CD4-positive, alpha-beta T cell treated with Interleukin-15 for 1 hour (primary cell): Measurements from ENCODE around the gene NUDT16.
A peak's percentile ranks its signal among the peaks of the same experiment; 100 is the strongest.
"Not testable (repeated sequence)": the region's sequence is repeated elsewhere in the genome, so short reads cannot be mapped to it uniquely, and the experiment has no call there.

Experiments
- DNase-seq: peaks from one replicate; pipeline ENCODE4 v3.0.0-alpha.2; 2020

Gene NUDT16

GRCh38 chr3:131381445-131382291, at the start of gene NUDT16:
Gene NUDT16 (plus strand): TSS chr3:131381774. CDS start chr3:131381805, 31 bp downstream.
- peak; percentile 98 for DNase-seq

- no peak for DNase-seq
Measured at GRCh38 chr3:131338948-131339640, 42.5 kb upstream of the NUDT16 start.

- no peak for DNase-seq
Measured at GRCh38 chr3:131341761-131342160, 39.8 kb upstream of the NUDT16 start.

GRCh38 chr3:131348911-131349310, 32.7 kb upstream of the NUDT16 start:
- DNase-seq, result no peak

GRCh38 chr3:131349454-131349853, 32.1 kb upstream of the NUDT16 start:
- no peak for DNase-seq

- DNase-seq, result no peak
Measured at GRCh38 chr3:131349946-131350347, 31.6 kb upstream of the NUDT16 start.

- DNase-seq, result no peak
Measured at GRCh38 chr3:131350506-131350905, 31.1 kb upstream of the NUDT16 start.

- no peak for DNase-seq
Measured at GRCh38 chr3:131353016-131353877, 28.3 kb upstream of the NUDT16 start.

GRCh38 chr3:131353986-131354385, 27.6 kb upstream of the NUDT16 start:
- no peak for DNase-seq

- no peak for DNase-seq
Measured at GRCh38 chr3:131356006-131356595, 25.5 kb upstream of the NUDT16 start.

- no peak for DNase-seq
Measured at GRCh38 chr3:131357275-131357674, 24.3 kb upstream of the NUDT16 start.

- DNase-seq, result no peak
Measured at GRCh38 chr3:131360191-131360755, 21.3 kb upstream of the NUDT16 start.

GRCh38 chr3:131361066-131361463, 20.5 kb upstream of the NUDT16 start:
- peak; percentile 44 for DNase-seq

- peak; percentile 85 for DNase-seq
Measured at GRCh38 chr3:131361464-131362421, 19.8 kb upstream of the NUDT16 start.

- DNase-seq, result no peak
Measured at GRCh38 chr3:131363275-131363674, 18.3 kb upstream of the NUDT16 start.

GRCh38 chr3:131370935-131371687, 10.5 kb upstream of the NUDT16 start:
- DNase-seq, result no peak

GRCh38 chr3:131371688-131372066, 9.9 kb upstream of the NUDT16 start:
- no peak for DNase-seq

- no peak for DNase-seq
Measured at GRCh38 chr3:131374741-131375140, 6.8 kb upstream of the NUDT16 start.

GRCh38 chr3:131380821-131381444, 641 bp upstream of the NUDT16 start:
- not testable (repeated sequence) for DNase-seq
